RWPE2 (cell line): ENCODE results near the gene PLEKHG4B.

Experiments used
- ATAC-seq: fragments of 200-7000 bp; cut with Tn5 transposase; 3 replicates; pipeline ENCODE4 v1.9.1; 2021; ENCODE audit warnings: low read depth
- DNase-seq: peaks from one replicate; pipeline ENCODE4 v3.0.0-alpha.2; 2020; ENCODE audit warnings: low spot score
- H3K27ac ChIP-seq: fragments of 450-650 bp; 2 replicates; pipeline ENCODE4 v1.5.1; 2017; ENCODE audit warnings: mild to moderate bottlenecking; ENCODE audit not compliant: poor library complexity, severe bottlenecking
- H3K27me3 ChIP-seq: fragments of 250-450 bp; sonication (Bioruptor Pico); 2 replicates; pipeline ENCODE4 v1.5.1; 2021; ENCODE audit warnings: mild to moderate bottlenecking, moderate library complexity; ENCODE audit not compliant: insufficient read depth, poor library complexity, severe bottlenecking
- H3K36me3 ChIP-seq: fragments of 250-450 bp; sonication (Bioruptor Pico); 2 replicates; pipeline ENCODE4 v1.5.1; 2020; ENCODE audit warnings: low read depth, mild to moderate bottlenecking, moderate library complexity
- H3K4me1 ChIP-seq: fragments of 250-450 bp; sonication (Bioruptor Pico); 2 replicates; pipeline ENCODE4 v1.5.1; 2021; ENCODE audit warnings: mild to moderate bottlenecking, moderate library complexity; ENCODE audit not compliant: insufficient read depth, poor library complexity, severe bottlenecking
- H3K4me3 ChIP-seq: fragments of 250-450 bp; sonication (Bioruptor Pico); 2 replicates; pipeline ENCODE4 v1.5.1; 2021; ENCODE audit warnings: mild to moderate bottlenecking, moderate library complexity; ENCODE audit not compliant: severe bottlenecking
- H3K9me3 ChIP-seq: fragments of 250-450 bp; sonication (Bioruptor Pico); 2 replicates; pipeline ENCODE4 v1.5.1; 2021; ENCODE audit warnings: mild to moderate bottlenecking, moderate library complexity; ENCODE audit not compliant: severe bottlenecking
- CTCF ChIP-seq: fragments of 450-650 bp; IDR thresholded peaks from one replicate; pipeline ENCODE4 v1.5.1; 2017; ENCODE audit warnings: mild to moderate bottlenecking, moderate library complexity; ENCODE audit not compliant: poor library complexity, severe bottlenecking

The PLEKHG4B gene

GRCh38 chr5:160921-161802 is 69.2 kb downstream of the PLEKHG4B start:
- no peak overlapping the region for H3K27ac ChIP-seq
- no peak for TF ChIP-seq CTCF
- no peak for ATAC-seq
- H3K27me3 ChIP-seq = peaks cover 6% of the 10 kb centered on the region
- H3K36me3 ChIP-seq = no peaks in the 10 kb centered on the region
- no peaks in the 10 kb centered on the region for H3K4me1 ChIP-seq
- H3K4me3 ChIP-seq = no peak overlapping the region
- H3K9me3 ChIP-seq = no peaks in the 10 kb centered on the region
- DNase-seq = no peak

DNA sequence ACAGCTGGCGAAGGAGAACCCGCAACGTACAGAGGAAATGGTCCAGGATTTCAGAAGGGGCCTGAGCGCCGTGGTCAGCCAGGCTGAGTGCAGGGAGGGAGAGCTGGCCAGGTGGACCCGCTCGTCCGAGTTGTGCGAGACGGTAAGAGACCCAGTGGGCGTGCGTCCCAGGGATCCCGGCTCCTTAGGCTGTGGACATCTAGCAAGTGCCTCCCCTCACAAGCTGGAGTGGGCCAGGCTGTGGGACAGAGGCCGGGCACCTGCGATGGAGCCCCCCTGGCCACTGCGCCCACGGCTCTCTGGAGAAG is 69.8 kb downstream of the PLEKHG4B start:
- no peaks in the 10 kb centered on the region for H3K4me1 ChIP-seq
- H3K27ac ChIP-seq = no peak overlapping the region

GRCh38 chr5:162190-162564 is 70.2 kb downstream of the PLEKHG4B start:
- H3K36me3 ChIP-seq = no peaks in the 10 kb centered on the region

More for the DNA sequence above, 69.8 kb downstream of the PLEKHG4B start:
- peaks cover 6% of the 10 kb centered on the region for H3K27me3 ChIP-seq
- peak; percentile 49 for DNase-seq
- no peak for TF ChIP-seq CTCF
- H3K4me3 ChIP-seq = no peak overlapping the region
- no peaks in the 10 kb centered on the region for H3K36me3 ChIP-seq
- no peaks in the 10 kb centered on the region for H3K9me3 ChIP-seq
- ATAC-seq = no peak

GRCh38 chr5:162565-163337 is 70.8 kb downstream of the PLEKHG4B start:
- no peak for TF ChIP-seq CTCF
- H3K27ac ChIP-seq = no peak overlapping the region
- peaks cover 6% of the 10 kb centered on the region for H3K27me3 ChIP-seq
- H3K9me3 ChIP-seq = no peaks in the 10 kb centered on the region
- ATAC-seq = no peak; the same call in 2 of the 3 replicates
- H3K4me3 ChIP-seq = no peak overlapping the region
- no peaks in the 10 kb centered on the region for H3K36me3 ChIP-seq
- DNase-seq = peak; percentile 54
- H3K4me1 ChIP-seq = no peaks in the 10 kb centered on the region

More at GRCh38 chr5:162190-162564, 70.2 kb downstream of the PLEKHG4B start:
- no peak overlapping the region for H3K4me3 ChIP-seq
- ATAC-seq = no peak
- peaks cover 6% of the 10 kb centered on the region for H3K27me3 ChIP-seq
- no peak overlapping the region for H3K27ac ChIP-seq
- H3K4me1 ChIP-seq = no peaks in the 10 kb centered on the region
- no peak for TF ChIP-seq CTCF
- DNase-seq = no peak
- no peaks in the 10 kb centered on the region for H3K9me3 ChIP-seq
